ENCODE results near the gene PLA2G4B. TPM values are rescaled to one million over a fixed set of nuclear protein-coding genes. Genes with fewer than 3 reads are reported as not detected.

Gene PLA2G4B
- total and polyA plus RNA-seq, 2 donors (not counting 1 experiment from before 2014, with no cell fraction given): 22.6 to 33.2 TPM

- CTCF ChIA-PET: interaction anchor here (0.9 to 1.9 kb wide), 3 partner anchors 43 to 88 kb away, joined by 3 to 8 read pairs (median 4); partner anchors contain the start of gene MAPKBP1
- H4K20me1 ChIP-seq (ENCODE audit: control insufficient read depth, insufficient read depth, low read length, poor library complexity, severe bottlenecking): no peaks in the 10 kb centered on the region
- intact Hi-C loops (cut with micrococcal nuclease): no loop called here
- H3K9ac ChIP-seq (ENCODE audit: low read length): no peak overlapping the region
- no peaks in the 10 kb centered on the region for H3K9me3 Mint-ChIP-seq (ENCODE audit: insufficient read depth)
- no peak overlapping the region for H3K27ac Mint-ChIP-seq
- ATAC-seq (ENCODE audit: low read depth): no peak
- POLR2A ChIA-PET: no interaction called here
- H3K4me3 ChIP-seq (ENCODE audit: control extremely low read depth in 1 of 5, extremely low read depth in 1 of 5, insufficient read depth in 1 of 5, low read depth in 2 of 5, low read length in 4 of 5): no peak overlapping the region
- peaks cover 0 to 3% (median 0%) of the 10 kb centered on the region in 4 experiments for H3K27me3 ChIP-seq (replicated peaks in 1 of 4; ENCODE audit: control extremely low read depth in 1 of 4, control insufficient read depth in 3 of 4, insufficient read depth in 4 of 4, low read length in 3 of 4)
- no peak overlapping the region for H2AFZ ChIP-seq (ENCODE audit: insufficient read depth, low read depth, low read length, poor library complexity, severe bottlenecking)
- WGBS (ENCODE audit: insufficient coverage): 96% methylated on average over 14 of the region's 18 CpGs
- no peaks in the 10 kb centered on the region for H3K9me3 ChIP-seq (ENCODE audit: control extremely low read depth in 1 of 3, control insufficient read depth in 2 of 3, insufficient read depth in 1 of 3, low read length in 2 of 3)
- DNase-seq: no peak
- no peaks in the 10 kb centered on the region for H3K36me3 ChIP-seq (replicated peaks in 1 of 2; ENCODE audit: control extremely low read depth in 1 of 2, control insufficient read depth in 1 of 2, extremely low read depth in 1 of 2, insufficient read depth in 2 of 2, low read length in 1 of 2)
- H3K4me1 ChIP-seq (ENCODE audit: control insufficient read depth in 2 of 2, insufficient read depth in 2 of 2, low read length in 2 of 2): peaks cover 0 to 6% of the 10 kb centered on the region in 2 donors
- H3K79me2 ChIP-seq (ENCODE audit: control insufficient read depth, insufficient read depth, low read length): no peaks in the 10 kb centered on the region
- TF ChIP-seq, protein P1, sequence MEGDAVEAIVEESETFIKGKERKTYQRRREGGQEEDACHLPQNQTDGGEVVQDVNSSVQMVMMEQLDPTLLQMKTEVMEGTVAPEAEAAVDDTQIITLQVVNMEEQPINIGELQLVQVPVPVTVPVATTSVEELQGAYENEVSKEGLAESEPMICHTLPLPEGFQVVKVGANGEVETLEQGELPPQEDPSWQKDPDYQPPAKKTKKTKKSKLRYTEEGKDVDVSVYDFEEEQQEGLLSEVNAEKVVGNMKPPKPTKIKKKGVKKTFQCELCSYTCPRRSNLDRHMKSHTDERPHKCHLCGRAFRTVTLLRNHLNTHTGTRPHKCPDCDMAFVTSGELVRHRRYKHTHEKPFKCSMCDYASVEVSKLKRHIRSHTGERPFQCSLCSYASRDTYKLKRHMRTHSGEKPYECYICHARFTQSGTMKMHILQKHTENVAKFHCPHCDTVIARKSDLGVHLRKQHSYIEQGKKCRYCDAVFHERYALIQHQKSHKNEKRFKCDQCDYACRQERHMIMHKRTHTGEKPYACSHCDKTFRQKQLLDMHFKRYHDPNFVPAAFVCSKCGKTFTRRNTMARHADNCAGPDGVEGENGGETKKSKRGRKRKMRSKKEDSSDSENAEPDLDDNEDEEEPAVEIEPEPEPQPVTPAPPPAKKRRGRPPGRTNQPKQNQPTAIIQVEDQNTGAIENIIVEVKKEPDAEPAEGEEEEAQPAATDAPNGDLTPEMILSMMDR (IDR thresholded peaks at IDR 0.05): no peak
- no peak for TF ChIP-seq EZH2 (IDR thresholded peaks at IDR 0.05; ENCODE audit: borderline replicate concordance, insufficient read depth, low read depth, low read length, poor library complexity, severe bottlenecking)
- H3K4me2 ChIP-seq (replicated peaks; ENCODE audit: low read depth, low read length, poor library complexity, severe bottlenecking): no peak overlapping the region
- H3K4me3 Mint-ChIP-seq: no peak overlapping the region
- no peaks in the 10 kb centered on the region for H3K27me3 Mint-ChIP-seq
- H3K27ac ChIP-seq (ENCODE audit: low read length in 2 of 2): no peak overlapping the region
- no peaks in the 10 kb centered on the region for H3K4me1 Mint-ChIP-seq
Measured at GRCh38 chr15:41861736-41862356, 23.2 kb downstream of the PLA2G4B start.

DNA sequence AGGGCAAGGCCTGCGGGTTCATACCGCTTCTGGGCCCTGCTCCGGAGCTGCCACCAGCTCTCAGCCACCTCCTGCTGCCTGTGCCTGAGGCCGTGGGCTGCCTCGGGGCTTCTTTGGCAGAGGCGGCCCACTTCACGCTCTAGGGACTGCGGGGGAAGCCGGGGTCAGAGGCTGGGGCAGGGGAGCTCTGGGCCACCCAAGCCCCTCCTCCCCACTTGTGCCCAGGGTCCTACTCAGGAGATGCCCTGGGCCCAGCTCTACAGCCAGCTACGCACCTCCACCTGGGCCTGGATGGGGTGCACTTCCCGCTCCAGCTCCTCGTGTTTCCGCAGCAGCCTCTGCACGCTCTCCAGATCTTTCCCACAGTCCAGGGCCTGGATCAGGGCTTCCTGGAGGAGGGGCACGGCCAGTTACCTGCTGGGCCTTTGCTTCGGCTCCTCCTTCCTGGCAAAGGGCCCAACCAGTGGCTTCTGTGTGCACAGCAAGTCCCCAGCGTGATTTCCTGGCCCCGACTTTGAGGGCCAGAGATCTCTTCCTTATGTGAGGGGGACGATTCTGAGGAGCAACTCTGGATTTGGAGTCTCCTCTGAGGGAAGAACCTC lies 24.0 kb downstream of the PLA2G4B start:
- no peaks in the 10 kb centered on the region for H3K4me1 Mint-ChIP-seq
- H3K4me3 Mint-ChIP-seq: no peak overlapping the region
- ChIA-PET POLR2A (no interaction called here), CTCF (interaction anchor here (0.6 to 1.9 kb wide), 4 partner anchors 32 to 90 kb away, joined by 3 to 8 read pairs (median 3); partner anchors contain the start of gene MAPKBP1)
- Histone ChIP-seq H2AFZ (ENCODE audit: insufficient read depth, low read depth, low read length, poor library complexity, severe bottlenecking) (no peak overlapping the region), H3K9ac (ENCODE audit: low read length) (no peak overlapping the region), H3K36me3 (replicated peaks in 1 of 2; ENCODE audit: control extremely low read depth in 1 of 2, control insufficient read depth in 1 of 2, extremely low read depth in 1 of 2, insufficient read depth in 2 of 2, low read length in 1 of 2) (no peaks in the 10 kb centered on the region), H3K27me3 (replicated peaks in 1 of 4; ENCODE audit: control extremely low read depth in 1 of 4, control insufficient read depth in 3 of 4, insufficient read depth in 4 of 4, low read length in 3 of 4) (peaks cover 0 to 3% (median 0%) of the 10 kb centered on the region in 4 experiments), H4K20me1 (ENCODE audit: control insufficient read depth, insufficient read depth, low read length, poor library complexity, severe bottlenecking) (no peaks in the 10 kb centered on the region), H3K79me2 (ENCODE audit: control insufficient read depth, insufficient read depth, low read length) (no peaks in the 10 kb centered on the region), H3K4me3 (ENCODE audit: control extremely low read depth in 1 of 5, extremely low read depth in 1 of 5, insufficient read depth in 1 of 5, low read depth in 2 of 5, low read length in 4 of 5) (no peak overlapping the region), H3K9me3 (ENCODE audit: control extremely low read depth in 1 of 3, control insufficient read depth in 2 of 3, insufficient read depth in 1 of 3, low read length in 2 of 3) (no peaks in the 10 kb centered on the region), H3K4me1 (ENCODE audit: control insufficient read depth in 2 of 2, insufficient read depth in 2 of 2, low read length in 2 of 2) (peaks cover 0 to 6% of the 10 kb centered on the region in 2 donors), H3K4me2 (replicated peaks; ENCODE audit: low read depth, low read length, poor library complexity, severe bottlenecking) (no peak overlapping the region), H3K27ac (ENCODE audit: low read length in 2 of 2) (no peak overlapping the region)
- no peak overlapping the region for H3K27ac Mint-ChIP-seq
- DNase-seq (no peak), ATAC-seq (ENCODE audit: low read depth) (no peak)
- intact Hi-C loops (cut with micrococcal nuclease): no loop called here
- no peaks in the 10 kb centered on the region for H3K9me3 Mint-ChIP-seq (ENCODE audit: insufficient read depth)
- H3K27me3 Mint-ChIP-seq: no peaks in the 10 kb centered on the region
- TF ChIP-seq, protein P1 (IDR thresholded peaks at IDR 0.05): no peak
- TF ChIP-seq EZH2 (IDR thresholded peaks at IDR 0.05; ENCODE audit: borderline replicate concordance, insufficient read depth, low read depth, low read length, poor library complexity, severe bottlenecking): no peak
- WGBS (ENCODE audit: insufficient coverage): 84% methylated on average over 16 of the region's 19 CpGs
